Measurements from ENCODE around the gene LNX2. TPM values are rescaled to one million over a fixed set of nuclear protein-coding genes. Genes with fewer than 3 reads are reported as not detected.

The LNX2 gene
- total and polyA plus RNA-seq, 2 donors (not counting 1 experiment from before 2014, with no cell fraction given) = 2.9 to 10.9 TPM

GRCh38 chr13:27565818-27566217 is 54.5 kb downstream of the LNX2 start:
- intact Hi-C loops (cut with micrococcal nuclease) = no loop called here
- POLR2A ChIA-PET = no interaction called here
- Histone ChIP-seq H3K4me2 (replicated peaks; ENCODE audit: low read depth, low read length, poor library complexity, severe bottlenecking) (no peak overlapping the region), H3K27me3 (replicated peaks in 1 of 4; ENCODE audit: control extremely low read depth in 1 of 4, control insufficient read depth in 3 of 4, insufficient read depth in 4 of 4, low read length in 3 of 4) (no peaks in the 10 kb centered on the region), H3K36me3 (replicated peaks in 1 of 2; ENCODE audit: control extremely low read depth in 1 of 2, control insufficient read depth in 1 of 2, extremely low read depth in 1 of 2, insufficient read depth in 2 of 2, low read length in 1 of 2) (peaks cover 16 to 48% of the 10 kb centered on the region in 2 experiments), H2AFZ (ENCODE audit: insufficient read depth, low read depth, low read length, poor library complexity, severe bottlenecking) (no peak overlapping the region), H3K79me2 (ENCODE audit: control insufficient read depth, insufficient read depth, low read length) (no peaks in the 10 kb centered on the region), H3K9me3 (ENCODE audit: control extremely low read depth in 1 of 3, control insufficient read depth in 2 of 3, insufficient read depth in 1 of 3, low read length in 2 of 3) (no peaks in the 10 kb centered on the region), H4K20me1 (ENCODE audit: control insufficient read depth, insufficient read depth, low read length, poor library complexity, severe bottlenecking) (no peaks in the 10 kb centered on the region), H3K27ac (ENCODE audit: low read length in 2 of 2) (no peak overlapping the region), H3K4me1 (ENCODE audit: control insufficient read depth in 2 of 2, insufficient read depth in 2 of 2, low read length in 2 of 2) (no peaks in the 10 kb centered on the region), H3K9ac (ENCODE audit: low read length) (no peak overlapping the region), H3K4me3 (ENCODE audit: control extremely low read depth in 1 of 5, extremely low read depth in 1 of 5, insufficient read depth in 1 of 5, low read depth in 2 of 5, low read length in 4 of 5) (no peak overlapping the region)
- 67% methylated on average over 1 of the region's 3 CpGs for WGBS (ENCODE audit: insufficient coverage)
- Mint-ChIP-seq H3K9me3 (ENCODE audit: insufficient read depth) (no peaks in the 10 kb centered on the region), H3K4me1 (no peaks in the 10 kb centered on the region), H3K27me3 (no peaks in the 10 kb centered on the region), H3K27ac (no peak overlapping the region), H3K4me3 (no peak overlapping the region)
- TF ChIP-seq CTCF (IDR thresholded peaks at IDR 0.05) = no peak
- no peak for TF ChIP-seq EZH2 (IDR thresholded peaks at IDR 0.05; ENCODE audit: borderline replicate concordance, insufficient read depth, low read depth, low read length, poor library complexity, severe bottlenecking)
- ATAC-seq (ENCODE audit: low read depth) = no peak
- CTCF ChIA-PET = interaction anchor here (0.8 to 1.1 kb wide), 2 partner anchors 9 to 260 kb away, joined by 3 to 4 read pairs; no protein-coding TSS in a partner anchor
- DNase-seq = no peak

GRCh38 chr13:27562457-27562856 is 57.9 kb downstream of the LNX2 start:
- H3K79me2 ChIP-seq (ENCODE audit: control insufficient read depth, insufficient read depth, low read length) = no peaks in the 10 kb centered on the region
- POLR2A ChIA-PET = no interaction called here
- no peak overlapping the region for H3K4me2 ChIP-seq (replicated peaks; ENCODE audit: low read depth, low read length, poor library complexity, severe bottlenecking)
- intact Hi-C loops (cut with micrococcal nuclease) = no loop called here
- H2AFZ ChIP-seq (ENCODE audit: insufficient read depth, low read depth, low read length, poor library complexity, severe bottlenecking) = no peak overlapping the region
- ATAC-seq (ENCODE audit: low read depth) (no peak), DNase-seq (no peak)
- no peaks in the 10 kb centered on the region for H3K9me3 ChIP-seq (ENCODE audit: control extremely low read depth in 1 of 3, control insufficient read depth in 2 of 3, insufficient read depth in 1 of 3, low read length in 2 of 3)
- TF ChIP-seq CTCF (IDR thresholded peaks at IDR 0.05) (no peak), EZH2 (IDR thresholded peaks at IDR 0.05; ENCODE audit: borderline replicate concordance, insufficient read depth, low read depth, low read length, poor library complexity, severe bottlenecking) (no peak)
- H3K9ac ChIP-seq (ENCODE audit: low read length) = no peak overlapping the region
- no peak overlapping the region for H3K4me3 ChIP-seq (ENCODE audit: control extremely low read depth in 1 of 5, extremely low read depth in 1 of 5, insufficient read depth in 1 of 5, low read depth in 2 of 5, low read length in 4 of 5)
- no peaks in the 10 kb centered on the region for H3K4me1 ChIP-seq (ENCODE audit: control insufficient read depth in 2 of 2, insufficient read depth in 2 of 2, low read length in 2 of 2)
- no peaks in the 10 kb centered on the region for H4K20me1 ChIP-seq (ENCODE audit: control insufficient read depth, insufficient read depth, low read length, poor library complexity, severe bottlenecking)
- WGBS (ENCODE audit: insufficient coverage) = 100% methylated on average over 7 of the region's 11 CpGs
- H3K27ac ChIP-seq (ENCODE audit: low read length in 2 of 2) = no peak overlapping the region
- no peak overlapping the region for H3K4me3 Mint-ChIP-seq
- H3K27me3 Mint-ChIP-seq = no peaks in the 10 kb centered on the region
- no peaks in the 10 kb centered on the region for H3K9me3 Mint-ChIP-seq (ENCODE audit: insufficient read depth)
- CTCF ChIA-PET = interaction anchor here (1.3 kb wide), 1 partner anchor 11 kb away, joined by 3 read pairs; no protein-coding TSS in a partner anchor
- no peaks in the 10 kb centered on the region for H3K27me3 ChIP-seq (replicated peaks in 1 of 4; ENCODE audit: control extremely low read depth in 1 of 4, control insufficient read depth in 3 of 4, insufficient read depth in 4 of 4, low read length in 3 of 4)
- peaks cover 10 to 30% of the 10 kb centered on the region in 2 experiments for H3K36me3 ChIP-seq (replicated peaks in 1 of 2; ENCODE audit: control extremely low read depth in 1 of 2, control insufficient read depth in 1 of 2, extremely low read depth in 1 of 2, insufficient read depth in 2 of 2, low read length in 1 of 2)
- no peak overlapping the region for H3K27ac Mint-ChIP-seq
- H3K4me1 Mint-ChIP-seq = no peaks in the 10 kb centered on the region
